PFSK-1 (cell line): ENCODE results near the gene DUSP28.

Source experiments
- FOXP2 ChIP-seq: optimal IDR thresholded peaks from 2 replicates; pipeline ENCODE3; 2011; ENCODE audit warnings: borderline replicate concordance, control low read depth, inconsistent platforms; ENCODE audit not compliant: insufficient read depth; ENCODE audit errors: extremely low read length, extremely low read depth
- POLR2AphosphoS5 ChIP-seq: IDR thresholded peaks from 2 replicates; pipeline ENCODE4 v1.6.1; 2012; ENCODE audit warnings: low read depth, mild to moderate bottlenecking, control low read depth, low read length, moderate library complexity
- REST ChIP-seq, 2 experiments: IDR thresholded peaks; 2 replicates each; pipeline versions ENCODE4 v1.6.1 to v1.8.0; 2011 to 2012; ENCODE audit warnings: low read depth in 2 of 2, low read length in 2 of 2, control low read depth in 1 of 2, inconsistent platforms in 1 of 2, mild to moderate bottlenecking in 1 of 2, moderate library complexity in 1 of 2; ENCODE audit not compliant: insufficient read depth in 1 of 2
- SIN3A ChIP-seq: IDR thresholded peaks from 2 replicates; pipeline ENCODE4 v1.6.1; 2012; ENCODE audit warnings: mild to moderate bottlenecking, low read length, moderate library complexity, borderline replicate concordance; ENCODE audit not compliant: insufficient read depth
- TAF1 ChIP-seq: IDR thresholded peaks from 2 replicates; pipeline ENCODE4 v1.6.1; 2012; ENCODE audit warnings: low read length, control low read depth, borderline replicate concordance; ENCODE audit not compliant: insufficient read depth

The DUSP28 gene

GRCh38 chr2:240588006-240588655 is 28.0 kb downstream of the DUSP28 start:
- TF ChIP-seq FOXP2 (no peak), POLR2AphosphoS5 (no peak), REST (IDR thresholded peaks at IDR 0.05; ENCODE audit: insufficient read depth in 1 of 2, low read depth in 2 of 2, low read length in 2 of 2) (no peak)

DNA sequence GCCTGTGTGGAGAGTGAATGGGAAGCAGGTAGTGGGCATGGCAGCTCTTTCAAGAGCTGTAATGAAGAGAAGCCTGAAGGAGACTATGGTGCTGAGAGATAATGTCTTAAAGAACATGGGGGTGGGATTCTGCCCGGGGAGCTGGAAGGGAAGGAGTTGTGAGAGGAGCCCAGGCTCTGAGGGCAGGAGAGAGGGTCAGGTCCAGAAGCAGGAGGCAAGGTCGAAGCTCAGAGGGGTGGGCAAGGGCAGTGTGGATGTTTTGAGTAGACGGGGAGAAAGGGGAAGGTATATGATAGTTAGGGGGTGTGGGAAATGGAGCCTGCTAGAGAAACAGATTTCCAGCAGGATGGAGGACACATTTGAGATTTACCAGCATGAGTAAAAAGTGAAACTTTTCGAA is 28.5 kb downstream of the DUSP28 start:
- no peak for TF ChIP-seq TAF1
- TF ChIP-seq REST (IDR thresholded peaks at IDR 0.05; ENCODE audit: insufficient read depth in 1 of 2, low read depth in 2 of 2, low read length in 2 of 2) = no peak
- no peak for TF ChIP-seq POLR2AphosphoS5
- no peak for TF ChIP-seq SIN3A
- TF ChIP-seq FOXP2 = no peak

DNA sequence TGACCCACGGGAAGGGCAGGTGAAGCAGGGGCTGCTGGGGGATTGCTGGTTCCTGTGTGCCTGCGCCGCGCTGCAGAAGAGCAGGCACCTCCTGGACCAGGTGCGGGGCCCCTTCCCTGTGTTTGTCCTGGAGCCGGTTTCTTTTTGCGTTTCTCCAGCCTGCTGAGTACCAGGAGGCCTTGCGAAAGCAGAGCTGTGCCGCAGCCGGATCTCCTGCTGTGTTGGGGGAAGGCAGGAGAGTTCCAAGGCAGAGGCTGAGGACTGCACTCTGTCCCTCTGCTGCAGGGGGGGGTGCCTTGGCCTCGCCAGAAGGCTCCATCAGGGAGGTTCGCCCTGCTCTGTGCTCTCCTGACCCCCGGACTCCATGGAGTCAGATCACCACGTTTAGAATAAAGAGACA is 29.2 kb downstream of the DUSP28 start:
- no peak for TF ChIP-seq FOXP2
- no peak for TF ChIP-seq POLR2AphosphoS5
- TF ChIP-seq TAF1 = no peak

DNA sequence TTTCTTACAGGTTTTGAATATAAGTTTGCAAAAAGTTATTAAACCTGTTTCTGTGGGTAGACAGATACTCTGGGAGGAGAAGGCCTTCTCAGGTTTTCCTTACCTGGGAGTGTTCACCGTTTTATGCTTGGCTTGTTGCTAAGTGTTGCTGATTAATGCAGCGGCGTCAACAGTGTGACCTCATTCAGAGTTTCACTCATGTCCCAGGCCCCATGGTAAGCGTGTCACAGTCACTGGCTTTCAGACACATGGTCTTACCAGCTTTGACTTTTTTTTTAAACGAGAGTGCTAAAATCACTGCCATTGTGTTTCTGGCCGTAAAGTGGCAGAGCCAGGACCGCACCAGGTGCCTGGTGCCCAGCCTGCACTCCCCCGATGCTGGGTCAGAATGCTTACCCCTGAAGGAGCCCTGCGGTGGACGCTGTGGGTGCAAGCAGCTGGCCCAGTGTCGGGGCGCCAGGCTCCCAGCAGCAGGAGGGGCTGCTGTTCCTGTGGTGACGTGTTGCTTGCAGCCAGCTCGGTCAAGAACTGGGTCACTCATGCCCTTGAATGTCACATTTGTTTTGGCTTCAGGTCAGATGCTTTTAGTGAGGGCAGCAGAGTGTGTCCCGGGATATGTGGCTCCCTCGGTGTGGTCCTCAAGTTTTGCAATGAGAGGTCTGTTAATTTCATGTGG is 29.8 kb downstream of the DUSP28 start:
- TF ChIP-seq SIN3A (no peak), TAF1 (no peak), POLR2AphosphoS5 (no peak)

DNA sequence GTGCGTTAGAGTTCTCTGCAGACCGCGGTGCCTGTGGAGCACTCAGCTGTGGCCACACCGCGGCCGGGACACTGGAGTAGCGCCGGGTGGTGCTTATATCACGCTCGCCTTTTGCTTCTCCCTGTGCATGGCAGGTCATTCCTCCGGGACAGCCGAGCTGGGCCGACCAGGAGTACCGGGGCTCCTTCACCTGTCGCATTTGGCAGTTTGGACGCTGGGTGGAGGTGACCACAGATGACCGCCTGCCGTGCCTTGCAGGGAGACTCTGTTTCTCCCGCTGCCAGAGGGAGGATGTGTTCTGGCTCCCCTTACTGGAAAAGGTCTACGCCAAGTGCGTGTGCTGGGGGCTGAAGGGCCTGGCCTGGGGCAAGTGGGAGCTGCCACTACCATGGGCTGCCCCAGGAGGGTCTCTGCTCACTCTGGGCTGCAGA is 30.5 kb downstream of the DUSP28 start:
- no peak for TF ChIP-seq REST (IDR thresholded peaks at IDR 0.05; ENCODE audit: insufficient read depth in 1 of 2, low read depth in 2 of 2, low read length in 2 of 2)
- TF ChIP-seq SIN3A = no peak
- TF ChIP-seq FOXP2 = no peak
- no peak for TF ChIP-seq TAF1
- no peak for TF ChIP-seq POLR2AphosphoS5

DNA sequence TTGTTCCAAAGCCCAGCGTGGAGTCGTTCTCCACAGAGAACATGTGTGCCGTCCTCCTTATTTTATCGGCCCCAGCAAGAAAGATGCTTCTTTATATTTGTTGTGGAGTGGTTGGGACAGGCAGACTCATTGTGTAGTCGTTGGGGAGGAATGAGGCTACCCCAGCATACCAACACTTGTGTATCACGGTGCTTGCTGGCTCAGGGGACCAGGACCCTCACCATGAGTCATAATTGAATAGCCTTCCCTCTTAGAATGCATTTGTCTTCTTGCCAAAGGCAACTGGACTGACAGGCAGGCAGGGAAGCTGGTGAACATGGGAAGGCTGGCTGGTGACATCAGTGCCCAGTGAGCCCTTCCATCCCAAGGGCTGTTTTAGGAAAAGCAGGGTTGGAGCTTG is 31.1 kb downstream of the DUSP28 start:
- TF ChIP-seq TAF1 (no peak), FOXP2 (no peak), POLR2AphosphoS5 (no peak), SIN3A (no peak), REST (IDR thresholded peaks at IDR 0.05; ENCODE audit: insufficient read depth in 1 of 2, low read depth in 2 of 2, low read length in 2 of 2) (no peak)
